DMS114 treated with DMSO at 0.1 percent for 48 hours (cell line): ENCODE measurements around the gene UBL5.
"Not testable (repeated sequence)": the region's sequence is repeated elsewhere in the genome, so short reads cannot be mapped to it uniquely, and the experiment has no call there.

Experiments
- DNase-seq: peaks from one replicate; lab custom pipeline; 2025; ENCODE audit not compliant: unreplicated experiment; lab: John Stamatoyannopoulos, UW

The UBL5 gene

GRCh38 chr19:9811139-9811538 is 16.6 kb upstream of the UBL5 start:
- no peak for DNase-seq

- no peak for DNase-seq
Observed at GRCh38 chr19:9818175-9818733, 9.5 kb upstream of the UBL5 start.

GRCh38 chr19:9818734-9819595 is 8.8 kb upstream of the UBL5 start, which contains the start of gene FBXL12:
Gene FBXL12, minus strand, starts transcription at chr19:9819079. Its CDS starts 266 bp downstream, at chr19:9818813.
- DNase-seq = peak; percentile 89

- no peak for DNase-seq
Observed at GRCh38 chr19:9819596-9819909, 8.2 kb upstream of the UBL5 start.

- DNase-seq = not testable (repeated sequence)
Observed at GRCh38 chr19:9820034-9820433, 7.7 kb upstream of the UBL5 start.

- DNase-seq = no peak
Observed at GRCh38 chr19:9823816-9824215, 3.9 kb upstream of the UBL5 start.

GRCh38 chr19:9828551-9829063 is 889 bp downstream of the UBL5 start:
- no peak for DNase-seq

GRCh38 chr19:9834307-9834725 is 6.6 kb downstream of the UBL5 start:
- no peak for DNase-seq

GRCh38 chr19:9834726-9835506 is 7.2 kb downstream of the UBL5 start, which contains the start of gene PIN1:
Gene PIN1, plus strand, starts transcription at chr19:9835318. Its CDS starts 27 bp downstream, at chr19:9835345.
- peak; percentile 94 for DNase-seq

GRCh38 chr19:9835507-9835949 is 7.8 kb downstream of the UBL5 start:
- DNase-seq = no peak

GRCh38 chr19:9836021-9836420 is 8.3 kb downstream of the UBL5 start:
- DNase-seq = no peak

- no peak for DNase-seq
Observed at GRCh38 chr19:9838324-9838723, 10.6 kb downstream of the UBL5 start.

- no peak for DNase-seq
Observed at GRCh38 chr19:9839415-9839814, 11.7 kb downstream of the UBL5 start.

GRCh38 chr19:9842834-9843625 is 15.3 kb downstream of the UBL5 start:
- no peak for DNase-seq

- DNase-seq = not testable (repeated sequence)
Observed at GRCh38 chr19:9843626-9844273, 16.0 kb downstream of the UBL5 start.

- DNase-seq = peak; percentile 24
Observed at GRCh38 chr19:9847087-9847671, 19.5 kb downstream of the UBL5 start.

- DNase-seq = no peak
Observed at GRCh38 chr19:9848060-9848459, 20.3 kb downstream of the UBL5 start.

- DNase-seq = no peak
Observed at GRCh38 chr19:9848762-9849161, 21.0 kb downstream of the UBL5 start.

GRCh38 chr19:9849791-9850190 is 22.1 kb downstream of the UBL5 start:
- DNase-seq = no peak
